Mesothelial cell of epicardium (in vitro differentiated cells): ENCODE results near the gene PRDM2. TPM values are rescaled to one million over a fixed set of nuclear protein-coding genes. Genes with fewer than 3 reads are reported as not detected.

Experiments used
- DNase-seq, 2 experiments: peaks; one replicate each; pipeline ENCODE4 v3.0.0; 2021; ENCODE audit warnings: low spot score in 2 of 2; ENCODE audit not compliant: unreplicated experiment in 2 of 2
- H3K27ac Mint-ChIP-seq: 2 replicates; pipeline ENCODE4 v1.8.0; 2021; ENCODE audit warnings: mixed read lengths
- H3K27me3 Mint-ChIP-seq: 2 replicates; pipeline ENCODE4 v1.8.0; 2021; ENCODE audit warnings: low read depth, mixed read lengths
- H3K36me3 Mint-ChIP-seq: 2 replicates; pipeline ENCODE4 v1.8.0; 2021; ENCODE audit warnings: mixed read lengths
- H3K4me1 Mint-ChIP-seq: 2 replicates; pipeline ENCODE4 v1.8.0; 2021; ENCODE audit warnings: mixed read lengths
- H3K4me3 Mint-ChIP-seq: 2 replicates; pipeline ENCODE4 v1.8.0; 2021; ENCODE audit warnings: mild to moderate bottlenecking, moderate library complexity, mixed read lengths
- H3K9me3 Mint-ChIP-seq: 2 replicates; pipeline ENCODE4 v1.8.0; 2021; ENCODE audit warnings: mixed read lengths
- CTCF ChIP-seq: fragments of 200-600 bp; sonication (generic); IDR thresholded peaks from one replicate; pipeline ENCODE4 v1.5.0; 2021; ENCODE audit warnings: antibody characterized with exemption; ENCODE audit not compliant: unreplicated experiment
- total RNA-seq: library from RNA; stranded (reverse); gene quantifications from 3 replicates; pipeline ENCODE4 v1.2.1, GENCODE V29; 2021

The PRDM2 gene
- total RNA-seq, 1 donor from 2014 or later, result 61.6 TPM

- peaks cover 18% of the 10 kb centered on the region for H3K9me3 Mint-ChIP-seq
- H3K4me1 Mint-ChIP-seq, result peaks cover 7% of the 10 kb centered on the region
- peaks cover 23% of the 10 kb centered on the region for H3K27me3 Mint-ChIP-seq
- no peak overlapping the region for H3K4me3 Mint-ChIP-seq
- peaks cover 11% of the 10 kb centered on the region for H3K36me3 Mint-ChIP-seq
- no peak for DNase-seq
- TF ChIP-seq CTCF, result no peak
- H3K27ac Mint-ChIP-seq, result no peak overlapping the region
These were observed 4.9 kb upstream of the PRDM2 start for GRCh38 chr1:13694886-13695684.

GRCh38 chr1:13697738-13698137, 2.2 kb upstream of the PRDM2 start:
- H3K4me3 Mint-ChIP-seq, result no peak overlapping the region
- DNase-seq, result no peak
- peaks cover 24% of the 10 kb centered on the region for H3K4me1 Mint-ChIP-seq
- no peak for TF ChIP-seq CTCF
- peaks cover 11% of the 10 kb centered on the region for H3K36me3 Mint-ChIP-seq
- H3K27me3 Mint-ChIP-seq, result peaks cover 16% of the 10 kb centered on the region
- H3K27ac Mint-ChIP-seq, result no peak overlapping the region
- H3K9me3 Mint-ChIP-seq, result peaks cover 18% of the 10 kb centered on the region

- Mint-ChIP-seq H3K4me1 (peaks cover 36% of the 10 kb centered on the region), H3K27me3 (peaks cover 9% of the 10 kb centered on the region), H3K27ac (peak overlapping the region; percentile 91), H3K9me3 (peaks cover 18% of the 10 kb centered on the region), H3K36me3 (peaks cover 11% of the 10 kb centered on the region), H3K4me3 (peak overlapping the region; percentile 73)
- no peak for DNase-seq
- TF ChIP-seq CTCF, result no peak
These were observed 478 bp upstream of the PRDM2 start for GRCh38 chr1:13699510-13699909.

GRCh38 chr1:13700521-13701270, 708 bp downstream of the PRDM2 start:
- Mint-ChIP-seq H3K27me3 (peaks cover 3% of the 10 kb centered on the region), H3K36me3 (peaks cover 11% of the 10 kb centered on the region), H3K9me3 (peaks cover 18% of the 10 kb centered on the region), H3K4me1 (peaks cover 40% of the 10 kb centered on the region), H3K27ac (peak overlapping the region; percentile 91), H3K4me3 (peak overlapping the region; percentile 83)
- DNase-seq, result peak; percentile 20 to 47
- no peak for TF ChIP-seq CTCF

- Mint-ChIP-seq H3K27me3 (no peaks in the 10 kb centered on the region), H3K4me1 (peaks cover 44% of the 10 kb centered on the region), H3K27ac (peak overlapping the region; percentile 91), H3K36me3 (peaks cover 11% of the 10 kb centered on the region), H3K4me3 (peak overlapping the region; percentile 83), H3K9me3 (peaks cover 18% of the 10 kb centered on the region)
- no peak for DNase-seq
- TF ChIP-seq CTCF, result no peak
These were observed 1.3 kb downstream of the PRDM2 start for GRCh38 chr1:13701271-13701640.
